Suprapubic skin (tissue), 4 donors: Measurements from ENCODE around the gene OR6N1.

ENCODE experiments used
- POLR2A ChIP-seq, 2 donors: fragments of 450-650 bp; IDR thresholded peaks; one replicate each; pipeline ENCODE4 v1.6.1; 2017; ENCODE audit warnings: antibody characterized with exemption in 2 of 2, mild to moderate bottlenecking in 2 of 2, moderate library complexity in 2 of 2
- POLR2AphosphoS5 ChIP-seq, 3 donors: sonication (generic); formaldehyde crosslinking; IDR thresholded peaks; one replicate each; pipeline ENCODE4 v1.6.1; 2017; ENCODE audit warnings: antibody characterized with exemption in 3 of 3
- TF ChIP-seq, protein P1 (sequence below), 2 donors: fragments of 200-600 bp in 1 of 2; fragments of 450-650 bp in 1 of 2; sonication (generic) in 1 of 2; IDR thresholded peaks; one replicate each; pipeline ENCODE4 v1.5.1; 2016 to 2019; ENCODE audit warnings: antibody characterized with exemption in 2 of 2, mild to moderate bottlenecking in 1 of 2, moderate library complexity in 1 of 2

DNA sequence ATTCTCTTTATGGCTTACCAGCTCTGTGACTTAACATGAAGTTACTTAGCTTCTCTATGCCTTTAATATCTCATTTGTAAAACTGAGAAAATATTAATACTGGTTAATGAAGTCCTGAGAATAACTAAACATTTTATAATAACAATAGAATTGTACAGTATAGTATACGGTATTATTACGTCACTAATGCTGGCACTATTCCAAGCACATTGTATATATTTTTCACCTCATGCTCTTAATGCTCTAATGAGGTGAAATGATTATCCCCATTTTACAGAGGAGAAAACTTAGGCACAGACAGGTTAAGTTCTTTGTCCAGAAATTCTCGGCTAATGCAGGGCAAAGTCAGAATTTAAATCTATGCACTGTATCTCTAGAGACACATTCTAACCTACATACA is 52.3 kb downstream of the OR6N1 start:
- TF ChIP-seq, protein P1, sequence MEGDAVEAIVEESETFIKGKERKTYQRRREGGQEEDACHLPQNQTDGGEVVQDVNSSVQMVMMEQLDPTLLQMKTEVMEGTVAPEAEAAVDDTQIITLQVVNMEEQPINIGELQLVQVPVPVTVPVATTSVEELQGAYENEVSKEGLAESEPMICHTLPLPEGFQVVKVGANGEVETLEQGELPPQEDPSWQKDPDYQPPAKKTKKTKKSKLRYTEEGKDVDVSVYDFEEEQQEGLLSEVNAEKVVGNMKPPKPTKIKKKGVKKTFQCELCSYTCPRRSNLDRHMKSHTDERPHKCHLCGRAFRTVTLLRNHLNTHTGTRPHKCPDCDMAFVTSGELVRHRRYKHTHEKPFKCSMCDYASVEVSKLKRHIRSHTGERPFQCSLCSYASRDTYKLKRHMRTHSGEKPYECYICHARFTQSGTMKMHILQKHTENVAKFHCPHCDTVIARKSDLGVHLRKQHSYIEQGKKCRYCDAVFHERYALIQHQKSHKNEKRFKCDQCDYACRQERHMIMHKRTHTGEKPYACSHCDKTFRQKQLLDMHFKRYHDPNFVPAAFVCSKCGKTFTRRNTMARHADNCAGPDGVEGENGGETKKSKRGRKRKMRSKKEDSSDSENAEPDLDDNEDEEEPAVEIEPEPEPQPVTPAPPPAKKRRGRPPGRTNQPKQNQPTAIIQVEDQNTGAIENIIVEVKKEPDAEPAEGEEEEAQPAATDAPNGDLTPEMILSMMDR (IDR thresholded peaks at IDR 0.05) = no peak
- TF ChIP-seq POLR2AphosphoS5 (IDR thresholded peaks at IDR 0.05) (no peak), POLR2A (IDR thresholded peaks at IDR 0.05) (no peak)
